ENCODE results near the gene RPS6KA2. TPM values are rescaled to one million over a fixed set of nuclear protein-coding genes. Genes with fewer than 3 reads are reported as not detected.

Gene RPS6KA2
- polyA plus RNA-seq, 1 experiment = 70.9 TPM

GRCh38 chr6:166604911-166605310, 22.1 kb downstream of the RPS6KA2 start:
- no peak for TF ChIP-seq CTCF (IDR thresholded peaks at IDR 0.05; ENCODE audit: low read depth, low read length)
- no peaks in the 10 kb centered on the region for H3K27me3 ChIP-seq (ENCODE audit: control insufficient read depth, insufficient read depth, low read length)
- POLR2A ChIA-PET = no interaction called here
- CTCF ChIA-PET = no interaction called here
- no peak for DNase-seq (ENCODE audit: low read depth, low spot score)
- H3K9me3 ChIP-seq (ENCODE audit: control insufficient read depth, insufficient read depth, low read length) = peaks cover 13% of the 10 kb centered on the region
- no peak overlapping the region for H3K4me3 ChIP-seq (ENCODE audit: low read depth, low read length)
- no peak overlapping the region for H3K27ac ChIP-seq (ENCODE audit: low read depth, low read length)

DNA sequence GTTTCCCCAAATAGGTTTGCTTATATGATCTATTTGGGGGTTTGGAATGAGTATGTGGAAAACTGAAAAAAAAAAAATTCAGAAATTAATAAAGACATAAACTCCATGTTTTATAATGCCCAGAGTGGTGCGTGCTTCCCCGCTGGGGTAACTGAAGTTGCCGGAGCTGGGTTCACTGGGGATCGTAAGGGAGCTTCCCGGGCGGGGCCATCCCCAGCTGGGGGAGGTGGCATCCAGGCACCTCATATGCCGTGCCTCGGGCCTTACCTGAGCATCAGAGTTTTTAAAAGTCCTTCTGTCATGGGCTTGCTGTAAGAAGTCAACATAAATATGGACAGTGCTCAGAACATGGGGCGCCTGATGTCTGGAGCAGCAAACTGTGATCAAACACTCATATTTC, 22.7 kb downstream of the RPS6KA2 start:
- Histone ChIP-seq H3K27me3 (ENCODE audit: control insufficient read depth, insufficient read depth, low read length) (no peaks in the 10 kb centered on the region), H3K4me3 (ENCODE audit: low read depth, low read length) (no peak overlapping the region), H3K27ac (ENCODE audit: low read depth, low read length) (no peak overlapping the region), H3K9me3 (ENCODE audit: control insufficient read depth, insufficient read depth, low read length) (peaks cover 13% of the 10 kb centered on the region)
- POLR2A ChIA-PET = interaction anchor here (0.7 kb wide), 2 partner anchors 22 to 32 kb away, joined by 3 to 4 read pairs; no protein-coding TSS in a partner anchor
- CTCF ChIA-PET = no interaction called here
- TF ChIP-seq CTCF (IDR thresholded peaks at IDR 0.05; ENCODE audit: low read depth, low read length) = no peak
- no peak for DNase-seq (ENCODE audit: low read depth, low spot score)

GRCh38 chr6:166603043-166603690, 23.9 kb downstream of the RPS6KA2 start:
- no peak overlapping the region for H3K4me3 ChIP-seq (ENCODE audit: low read depth, low read length)
- DNase-seq (ENCODE audit: low read depth, low spot score) = no peak
- no peaks in the 10 kb centered on the region for H3K27me3 ChIP-seq (ENCODE audit: control insufficient read depth, insufficient read depth, low read length)
- CTCF ChIA-PET = interaction anchor here (1.0 kb wide), 1 partner anchor 19 kb away, joined by 3 read pairs; no protein-coding TSS in a partner anchor
- H3K27ac ChIP-seq (ENCODE audit: low read depth, low read length) = no peak overlapping the region
- TF ChIP-seq CTCF (IDR thresholded peaks at IDR 0.05; ENCODE audit: low read depth, low read length) = no peak
- peaks cover 13% of the 10 kb centered on the region for H3K9me3 ChIP-seq (ENCODE audit: control insufficient read depth, insufficient read depth, low read length)
- POLR2A ChIA-PET = no interaction called here

DNA sequence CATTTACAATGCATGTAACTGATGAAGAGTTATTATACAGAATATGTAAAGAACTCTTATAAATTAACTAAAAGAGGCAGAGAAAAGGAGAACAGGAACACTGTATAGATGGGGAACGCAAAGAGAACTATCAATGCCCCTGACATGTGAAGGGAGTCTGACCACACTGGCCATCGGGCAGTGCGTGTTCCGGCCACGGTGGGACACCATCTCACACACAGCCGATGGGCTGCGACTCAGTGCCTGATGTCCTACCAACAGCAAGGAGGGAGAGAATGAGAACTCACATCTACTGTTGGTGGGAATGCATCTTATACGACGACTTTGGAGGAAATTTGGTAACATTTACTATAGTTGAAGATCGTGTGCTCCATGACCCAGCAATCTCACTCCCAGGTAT, 25.1 kb downstream of the RPS6KA2 start:
- DNase-seq (ENCODE audit: low read depth, low spot score) = no peak
- ChIA-PET CTCF (no interaction called here), POLR2A (no interaction called here)
- H3K4me3 ChIP-seq (ENCODE audit: low read depth, low read length) = no peak overlapping the region
- no peak for TF ChIP-seq CTCF (IDR thresholded peaks at IDR 0.05; ENCODE audit: low read depth, low read length)
- no peaks in the 10 kb centered on the region for H3K27me3 ChIP-seq (ENCODE audit: control insufficient read depth, insufficient read depth, low read length)
- no peak overlapping the region for H3K27ac ChIP-seq (ENCODE audit: low read depth, low read length)
- peaks cover 13% of the 10 kb centered on the region for H3K9me3 ChIP-seq (ENCODE audit: control insufficient read depth, insufficient read depth, low read length)

- H3K27ac ChIP-seq (ENCODE audit: low read depth, low read length) = no peak overlapping the region
- no peak for TF ChIP-seq CTCF (IDR thresholded peaks at IDR 0.05; ENCODE audit: low read depth, low read length)
- no peak overlapping the region for H3K4me3 ChIP-seq (ENCODE audit: low read depth, low read length)
- H3K27me3 ChIP-seq (ENCODE audit: control insufficient read depth, insufficient read depth, low read length) = no peaks in the 10 kb centered on the region
- no peak for DNase-seq (ENCODE audit: low read depth, low spot score)
- CTCF ChIA-PET = no interaction called here
- peaks cover 13% of the 10 kb centered on the region for H3K9me3 ChIP-seq (ENCODE audit: control insufficient read depth, insufficient read depth, low read length)
- POLR2A ChIA-PET = no interaction called here
These were observed 26.1 kb downstream of the RPS6KA2 start for GRCh38 chr6:166600931-166601330.

Measured in AG04450 (cell line).